Frontal cortex (tissue), 4 donors: ENCODE data around the gene KMT2C. TPM values are rescaled to one million over a fixed set of nuclear protein-coding genes. Genes with fewer than 3 reads are reported as not detected.
A peak's percentile ranks its signal among the peaks of the same experiment; 100 is the strongest.
"Not testable (repeated sequence)": the region's sequence is repeated elsewhere in the genome, so short reads cannot be mapped to it uniquely, and the experiment has no call there.

Experiments used
- DNase-seq, 2 donors: peaks; one replicate each; pipeline ENCODE4 v3.0.0; 2012; ENCODE audit warnings: low spot score in 2 of 2
- FAIRE-seq: peaks from 2 replicates; lab custom pipeline; 2012; peaks lifted over from hg19 to GRCh38; lab: Jason Lieb, UNC
- total RNA-seq: library from RNA; depleted of rRNA; stranded (reverse); fragments of >200 nt; gene quantifications from one replicate; pipeline ENCODE4 v1.2.3, GENCODE V29; 2014
- donor health status: control.
- donor health status: control.
- donor health status: control.

KMT2C gene
- total RNA-seq, 1 donor from 2014 or later: 55.0 TPM

GRCh38 chr7:152335900-152336571, 99.8 kb downstream of the KMT2C start:
- DNase-seq (no peak), FAIRE-seq (no peak)

DNA sequence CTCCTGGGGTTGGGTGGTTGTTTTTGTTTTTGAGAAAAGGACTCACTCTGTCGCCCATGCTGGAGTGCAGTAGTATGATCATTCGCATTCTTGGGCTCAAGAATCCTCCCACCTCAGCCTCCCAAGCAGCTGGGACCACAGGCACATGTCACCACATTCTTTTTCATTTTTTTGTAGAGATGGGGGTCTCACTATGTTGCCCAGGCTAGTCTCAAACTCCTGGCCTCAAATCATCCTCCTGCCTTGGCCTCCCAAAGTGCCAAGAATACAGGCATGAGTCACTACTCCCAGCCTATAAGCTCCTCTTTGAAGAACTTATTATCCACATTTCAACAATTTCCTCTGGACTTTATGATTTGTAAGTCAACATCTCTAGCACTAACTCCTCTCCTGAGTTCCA, 102.7 kb downstream of the KMT2C start:
- FAIRE-seq (no peak), DNase-seq (no peak)

DNA sequence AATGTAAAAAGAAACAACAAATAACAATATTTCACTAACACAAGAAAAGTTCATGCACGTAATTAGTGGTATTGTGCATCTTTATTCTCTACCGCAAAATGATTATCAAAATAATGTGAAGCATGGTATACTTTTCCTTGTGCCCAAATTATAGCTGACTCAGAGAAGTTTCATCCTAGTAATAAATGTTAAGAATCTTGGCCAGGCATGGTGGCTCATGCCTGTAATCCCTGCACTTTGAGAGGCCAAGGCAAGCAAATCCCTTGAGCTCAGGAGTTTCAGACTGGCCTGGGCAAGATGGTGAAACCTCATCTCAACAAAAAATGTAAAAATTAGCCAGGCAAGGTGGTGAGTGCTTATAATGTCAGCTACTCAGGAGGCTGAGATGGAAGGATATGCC, 105.0 kb downstream of the KMT2C start:
- no peak for FAIRE-seq
- no peak for DNase-seq

DNA sequence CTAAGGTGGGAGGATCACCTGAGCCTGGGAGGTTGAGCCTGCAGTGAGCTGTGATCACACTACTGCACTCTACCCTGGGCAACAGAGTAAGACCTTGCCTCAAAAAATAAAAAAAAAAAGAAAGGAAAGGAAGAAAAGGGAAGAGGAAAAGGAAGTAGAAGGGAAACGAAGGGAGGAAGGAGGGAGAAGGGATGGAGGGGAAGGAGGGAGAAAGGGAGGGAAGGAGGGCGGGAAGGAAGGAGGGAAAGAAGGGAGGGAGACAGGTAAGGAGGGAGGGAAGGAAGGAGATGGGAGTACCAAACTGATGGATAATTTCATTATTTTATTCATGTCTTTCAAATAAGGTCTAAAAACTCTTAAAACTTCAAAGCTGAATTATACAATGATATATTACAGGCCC, 106.3 kb downstream of the KMT2C start:
- FAIRE-seq (no peak), DNase-seq (no peak)

- FAIRE-seq: no peak
Measured at GRCh38 chr7:152328234-152328633, 107.6 kb downstream of the KMT2C start.

DNA sequence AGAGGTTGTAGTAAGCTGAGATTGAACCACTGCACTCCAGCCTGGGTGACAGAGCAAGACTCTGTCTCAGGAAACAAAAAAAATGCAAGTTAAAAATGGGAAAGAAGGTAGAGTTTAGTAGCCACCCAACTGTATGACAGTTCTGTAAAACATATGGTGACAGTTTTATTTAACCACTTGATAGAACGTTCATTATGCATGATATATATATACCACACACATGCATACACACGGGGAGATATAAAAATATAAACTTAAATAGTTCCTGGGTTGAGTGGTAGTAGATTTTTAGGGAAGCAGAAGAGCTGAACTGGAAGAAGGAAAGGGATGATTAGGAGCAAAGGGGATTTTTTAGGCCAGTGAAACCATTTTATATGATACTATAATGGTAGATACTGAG, 120.0 kb downstream of the KMT2C start:
- DNase-seq (no peak), FAIRE-seq (no peak)

More at GRCh38 chr7:152328234-152328633, 107.6 kb downstream of the KMT2C start:
- no peak for DNase-seq

DNA sequence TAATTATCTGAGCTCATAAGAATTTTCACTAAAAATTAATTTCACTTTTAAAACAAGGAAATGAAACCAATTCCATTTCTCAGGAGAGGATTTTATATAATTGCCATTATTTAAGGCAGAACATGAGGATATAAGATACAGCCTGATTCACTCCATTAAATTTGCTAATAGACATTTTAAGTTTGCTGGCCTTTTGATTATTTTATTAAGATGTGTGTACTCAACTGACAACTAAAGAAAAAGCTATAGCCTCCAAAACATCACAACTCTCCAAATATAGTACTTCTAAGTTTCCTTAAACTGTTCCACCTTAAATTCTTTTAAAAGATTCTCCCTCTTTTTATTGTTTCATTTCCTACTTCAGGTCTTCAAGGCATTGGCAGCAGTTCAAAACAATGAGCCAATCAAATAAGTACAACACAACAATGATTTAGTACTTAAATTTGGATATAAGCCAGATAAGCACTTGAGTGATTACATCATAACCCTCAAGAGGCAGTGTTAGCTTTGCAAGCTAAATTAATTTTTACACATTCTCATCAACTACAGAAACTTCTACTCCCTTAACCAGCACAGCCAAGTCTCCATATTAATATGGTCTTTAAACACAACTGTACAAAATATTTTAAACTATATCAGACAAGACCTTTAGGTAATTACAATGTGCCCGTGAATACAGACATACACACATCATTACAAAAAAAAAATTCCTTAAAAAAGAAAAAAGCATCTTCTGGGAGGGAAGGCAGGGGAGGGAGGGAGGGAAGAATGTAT, 121.8 kb downstream of the KMT2C start:
- FAIRE-seq: no peak
- peak in 1 of 2 donors; percentile 14 for DNase-seq

DNA sequence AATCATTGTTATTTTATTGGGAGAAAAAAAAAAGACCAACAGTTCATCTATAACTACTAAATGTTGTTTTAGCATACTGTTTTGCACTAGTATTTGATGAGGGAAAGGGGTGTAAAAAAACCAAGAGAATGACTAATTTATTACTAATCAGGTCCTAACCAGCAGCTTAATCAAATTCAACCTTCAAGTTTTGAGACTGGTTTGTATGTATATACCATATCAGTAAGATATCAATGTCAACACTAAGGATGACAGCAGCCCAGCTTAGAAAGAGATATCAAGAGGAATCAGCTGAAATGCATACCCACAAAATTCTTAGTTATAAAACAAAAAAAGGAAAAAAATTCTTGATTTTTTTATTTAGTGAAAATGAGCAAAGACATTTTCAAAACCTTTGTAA, 122.6 kb downstream of the KMT2C start:
- FAIRE-seq (no peak), DNase-seq (no peak)

- no peak for DNase-seq
- no peak for FAIRE-seq
Measured at GRCh38 chr7:152312316-152312715, 123.5 kb downstream of the KMT2C start.

DNA sequence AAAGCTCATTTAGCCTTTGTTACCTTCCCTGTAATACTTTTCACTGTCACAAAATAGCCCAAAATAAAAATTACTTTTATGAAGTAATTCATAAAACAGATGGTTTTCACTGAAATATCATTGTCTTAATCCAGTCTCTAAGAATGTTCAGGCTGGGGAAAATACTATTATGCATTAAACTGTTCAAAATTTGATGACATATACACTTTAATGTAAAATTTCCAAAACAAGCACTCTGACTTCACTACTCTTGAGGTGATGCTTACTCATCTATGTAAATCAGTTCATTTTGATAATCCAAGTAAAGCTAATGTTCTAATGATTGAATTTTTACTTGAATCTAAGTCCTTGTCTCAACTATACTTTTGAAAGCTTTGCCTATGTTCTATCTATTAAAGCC, 127.9 kb downstream of the KMT2C start:
- no peak for FAIRE-seq

GRCh38 chr7:152299542-152300143, 136.2 kb downstream of the KMT2C start:
- not testable (repeated sequence) for DNase-seq
- peak; percentile 77 for FAIRE-seq

More for the DNA sequence above, 127.9 kb downstream of the KMT2C start:
- no peak for DNase-seq

DNA sequence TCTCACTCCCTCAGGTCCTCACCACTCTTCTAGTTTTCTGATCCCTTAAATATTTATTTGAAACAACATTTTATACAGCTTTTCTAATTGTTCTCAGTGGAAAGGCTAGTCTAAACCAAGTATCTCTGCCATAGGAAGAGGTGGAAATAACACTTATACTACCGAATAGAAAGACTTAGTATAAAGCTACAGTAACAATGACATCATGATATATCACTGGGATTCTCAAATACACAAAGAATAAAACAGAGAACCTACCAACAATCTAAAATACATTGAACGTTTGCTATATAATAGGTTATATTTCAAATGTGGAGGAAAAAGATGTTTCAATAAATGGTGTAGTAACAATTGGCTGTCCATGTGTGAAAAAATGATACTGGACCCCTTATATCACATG, 142.9 kb downstream of the KMT2C start:
- no peak for FAIRE-seq
- no peak for DNase-seq

DNA sequence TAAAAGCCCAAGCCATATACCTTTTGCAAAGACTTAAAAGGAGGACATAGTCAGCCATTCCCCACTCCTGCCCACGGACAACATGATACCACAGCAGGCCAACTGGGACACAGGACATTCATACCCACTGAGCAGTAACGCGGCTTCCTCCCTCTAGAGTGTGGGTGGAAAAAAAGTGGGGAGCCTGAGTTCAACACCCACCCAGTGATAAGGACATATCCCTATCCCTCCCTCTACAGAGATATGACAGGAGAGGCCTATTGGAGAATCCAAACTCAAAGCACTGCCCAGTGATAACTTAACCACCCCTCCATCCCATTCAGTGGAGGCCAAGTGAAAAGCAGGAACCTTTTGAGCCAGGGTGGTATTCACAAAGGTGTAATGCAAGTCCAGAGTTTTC, 148.8 kb downstream of the KMT2C start:
- not testable (repeated sequence) for DNase-seq, FAIRE-seq

DNA sequence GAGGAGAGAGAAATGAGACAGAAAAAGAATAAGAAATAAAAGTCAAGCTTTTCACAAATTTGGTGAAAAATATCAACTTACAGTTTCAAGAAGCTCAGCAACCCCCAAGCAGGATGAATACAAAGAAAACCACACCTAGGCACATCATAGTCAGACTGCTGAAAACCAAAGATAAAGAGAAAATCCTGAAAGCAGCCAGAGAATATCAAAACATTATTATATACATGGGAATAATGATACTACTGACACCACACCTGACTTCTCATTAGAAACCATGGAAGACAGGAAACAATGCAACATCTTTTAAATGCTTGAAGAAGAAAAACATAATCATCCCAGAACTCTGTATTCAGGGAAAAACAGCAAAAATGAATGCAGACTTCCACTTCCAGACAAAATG, 149.6 kb downstream of the KMT2C start:
- not testable (repeated sequence) for DNase-seq, FAIRE-seq

DNA sequence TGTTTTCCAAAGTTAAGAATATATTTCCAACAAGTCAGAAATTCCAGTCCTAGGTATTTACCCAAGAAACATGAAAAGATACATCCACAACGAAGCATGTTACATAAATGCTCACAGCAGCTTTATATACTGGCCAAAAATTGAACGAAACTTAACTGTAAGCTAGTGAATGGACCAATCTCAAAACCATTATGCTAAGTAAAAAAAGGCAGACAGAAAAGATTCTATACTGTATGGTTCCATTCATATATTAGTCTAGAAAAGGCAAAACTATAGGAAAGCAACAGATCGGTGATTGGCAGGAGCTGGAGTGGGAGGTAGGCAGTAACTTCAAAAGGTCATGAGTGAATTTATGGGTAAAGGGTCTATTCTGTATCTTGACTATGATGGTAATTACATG, 150.8 kb downstream of the KMT2C start:
- DNase-seq, FAIRE-seq: not testable (repeated sequence)

DNA sequence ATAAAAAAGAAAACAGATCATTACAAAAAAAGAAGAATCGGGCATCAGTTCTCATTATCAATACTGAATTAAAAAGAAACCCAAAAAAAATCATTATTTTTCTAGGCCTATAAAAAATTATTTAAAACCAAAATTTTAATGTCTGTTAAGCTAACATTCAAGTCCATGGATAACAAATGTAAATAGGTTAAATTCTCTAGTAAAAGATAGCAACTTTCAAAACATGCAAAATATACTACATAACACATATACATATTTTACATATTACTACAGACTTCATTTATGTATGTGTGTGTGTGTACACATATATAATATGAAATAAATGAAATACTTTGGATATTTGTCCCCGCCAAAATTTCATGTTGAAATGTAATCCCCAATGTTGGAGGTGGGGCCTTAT, 158.1 kb downstream of the KMT2C start:
- DNase-seq: not testable (repeated sequence)
- FAIRE-seq: peak; percentile 55

GRCh38 chr7:152270427-152270826, 165.4 kb downstream of the KMT2C start:
- not testable (repeated sequence) for DNase-seq, FAIRE-seq

DNA sequence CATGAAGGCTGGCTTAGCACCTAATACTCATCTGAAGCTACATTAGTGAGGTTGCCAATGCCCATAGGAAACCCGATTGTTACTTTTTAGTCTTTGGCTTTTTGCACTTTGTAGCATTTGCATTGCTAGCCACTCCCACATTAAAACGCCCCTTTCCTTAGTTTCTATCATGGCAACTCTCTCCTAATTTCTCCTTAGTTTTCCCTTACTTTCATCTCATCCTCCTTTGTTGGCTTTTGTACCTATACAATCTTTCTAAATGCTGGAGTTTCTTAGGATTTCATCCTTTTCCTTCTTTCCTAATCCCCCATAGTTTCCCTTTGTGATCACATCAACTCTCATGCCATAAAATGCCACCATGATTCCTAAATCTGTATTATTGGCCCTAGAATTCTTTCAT, 168.9 kb downstream of the KMT2C start:
- not testable (repeated sequence) for FAIRE-seq

DNA sequence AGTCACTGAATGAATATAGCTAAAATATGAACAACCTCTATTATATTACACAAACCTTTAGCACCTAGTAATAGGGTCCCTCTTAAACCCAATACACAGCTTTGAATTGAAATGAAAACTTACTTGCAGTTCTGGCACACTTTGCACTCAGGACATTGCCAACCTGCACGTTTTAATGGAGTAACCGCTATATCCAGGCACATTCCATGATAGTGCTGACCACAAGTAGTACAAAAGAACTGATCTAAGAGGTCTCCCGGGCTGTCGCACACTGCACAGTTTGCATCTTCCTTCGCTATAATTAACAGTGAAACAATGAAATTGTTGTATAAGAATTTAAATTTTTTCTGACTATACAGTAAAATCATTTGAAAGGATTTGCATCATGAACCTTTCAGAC, 170.9 kb downstream of the KMT2C start:
- not testable (repeated sequence) for FAIRE-seq, DNase-seq

More for the DNA sequence above, 168.9 kb downstream of the KMT2C start:
- not testable (repeated sequence) for DNase-seq

GRCh38 chr7:152262146-152262545, 173.7 kb downstream of the KMT2C start:
- not testable (repeated sequence) for DNase-seq, FAIRE-seq

DNA sequence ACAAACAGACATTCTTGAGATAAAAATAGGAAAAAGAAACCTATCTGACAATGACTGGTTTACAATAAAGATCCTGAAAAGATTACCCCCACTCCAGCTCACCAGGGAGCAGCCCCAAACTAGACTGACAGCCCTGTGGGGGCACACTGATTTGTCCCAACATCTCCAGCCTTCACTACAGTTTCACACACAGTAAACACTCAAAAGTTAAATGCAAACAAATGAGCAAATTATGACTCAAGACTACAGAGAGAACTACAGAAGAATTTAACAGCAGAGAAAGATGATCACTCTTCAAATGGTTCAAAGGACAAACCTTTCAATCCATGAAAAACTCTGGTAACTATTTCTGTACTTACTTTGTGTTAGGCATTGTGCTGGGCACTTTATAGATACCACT, 176.2 kb downstream of the KMT2C start:
- FAIRE-seq, DNase-seq: not testable (repeated sequence)
